GM06990 (cell line): ENCODE data around the gene SETSIP.
"Not testable (repeated sequence)": the region's sequence is repeated elsewhere in the genome, so short reads cannot be mapped to it uniquely, and the experiment has no call there.

Experiments used
- DNase-seq: peaks from one replicate; pipeline ENCODE4 v3.0.0-alpha.2; 2011; ENCODE audit not compliant: insufficient read length; ENCODE audit errors: extremely low read depth
- H3K27me3 ChIP-seq: replicated peaks from 2 replicates; pipeline ENCODE4 v1.6.0; 2011; ENCODE audit warnings: low read length; ENCODE audit not compliant: control insufficient read depth, insufficient read depth
- H3K36me3 ChIP-seq: 2 replicates; pipeline ENCODE4 v1.5.1; 2011; ENCODE audit warnings: low read length; ENCODE audit not compliant: control insufficient read depth, insufficient read depth
- H3K4me3 ChIP-seq: replicated peaks from 2 replicates; pipeline ENCODE4 v1.5.1; 2011; ENCODE audit warnings: low read depth, mild to moderate bottlenecking, control low read depth, low read length
- CTCF ChIP-seq: IDR thresholded peaks from 2 replicates; pipeline ENCODE4 v1.5.1; 2011; ENCODE audit warnings: low read length, control low read depth, mild to moderate bottlenecking, inconsistent platforms; ENCODE audit not compliant: insufficient read depth, poor library complexity, severe bottlenecking

Gene SETSIP

GRCh38 chr1:92076363-92076762, 1.2 kb upstream of the SETSIP start:
- H3K4me3 ChIP-seq: no peak overlapping the region
- no peak for DNase-seq
- TF ChIP-seq CTCF: no peak

GRCh38 chr1:92074446-92074845, 765 bp downstream of the SETSIP start:
- H3K4me3 ChIP-seq, H3K27me3 ChIP-seq, DNase-seq, H3K36me3 ChIP-seq: not testable (repeated sequence)

More at GRCh38 chr1:92076363-92076762, 1.2 kb upstream of the SETSIP start:
- Histone ChIP-seq H3K36me3 (no peaks in the 10 kb centered on the region), H3K27me3 (no peaks in the 10 kb centered on the region)

- Histone ChIP-seq H3K36me3 (no peaks in the 10 kb centered on the region), H3K4me3 (no peak overlapping the region), H3K27me3 (no peaks in the 10 kb centered on the region)
- no peak for DNase-seq
- no peak for TF ChIP-seq CTCF
Observed at GRCh38 chr1:92070892-92071291, 4.3 kb downstream of the SETSIP start.

- Histone ChIP-seq H3K36me3 (no peaks in the 10 kb centered on the region), H3K4me3 (no peak overlapping the region), H3K27me3 (no peaks in the 10 kb centered on the region)
- no peak for TF ChIP-seq CTCF
- no peak for DNase-seq
Observed at GRCh38 chr1:92066321-92066720, 8.9 kb downstream of the SETSIP start.

- H3K36me3 ChIP-seq: no peaks in the 10 kb centered on the region
- H3K4me3 ChIP-seq: no peak overlapping the region
- no peaks in the 10 kb centered on the region for H3K27me3 ChIP-seq
- no peak for DNase-seq
- TF ChIP-seq CTCF: no peak
Observed at GRCh38 chr1:92065042-92065441, 10.2 kb downstream of the SETSIP start.

GRCh38 chr1:92051948-92052347, 23.3 kb downstream of the SETSIP start:
- Histone ChIP-seq H3K4me3 (no peak overlapping the region), H3K27me3 (no peaks in the 10 kb centered on the region), H3K36me3 (no peaks in the 10 kb centered on the region)
- TF ChIP-seq CTCF: no peak
- no peak for DNase-seq
